Esophagus squamous epithelium (tissue), 5 donors: ENCODE results near the gene RNF207. TPM values are rescaled to one million over a fixed set of nuclear protein-coding genes. Genes with fewer than 3 reads are reported as not detected.

Experiments used
- DNase-seq: peaks from one replicate; lab custom pipeline; 2025; lab: John Stamatoyannopoulos, UW
- H3K27ac ChIP-seq, 4 donors: fragments of 200-600 bp; sonication (generic); one replicate each; pipeline ENCODE4 v1.5.1; 2016 to 2019; ENCODE audit warnings: mild to moderate bottlenecking in 1 of 4
- H3K27me3 ChIP-seq, 4 donors: fragments of 200-600 bp; sonication (generic); 1 replicate in 3 of 4; 2 replicates in 1 of 4; pipeline versions ENCODE4 v1.5.1 to v1.6.0; 2017 to 2021; ENCODE audit warnings: antibody characterized with exemption in 1 of 4
- H3K36me3 ChIP-seq, 3 donors: fragments of 200-600 bp; sonication (generic); one replicate each; pipeline ENCODE4 v1.5.1; 2016 to 2019
- H3K4me1 ChIP-seq, 3 donors: fragments of 200-600 bp; sonication (generic); one replicate each; pipeline ENCODE4 v1.5.1; 2017 to 2019
- H3K4me3 ChIP-seq, 4 donors: fragments of 200-600 bp; sonication (generic); 1 replicate in 3 of 4; 2 replicates in 1 of 4; pipeline ENCODE4 v1.5.1; 2016 to 2019; ENCODE audit warnings: mild to moderate bottlenecking in 2 of 4, moderate library complexity in 1 of 4
- H3K9me3 ChIP-seq, 3 donors: fragments of 200-600 bp; sonication (generic); one replicate each; pipeline ENCODE4 v1.5.1; 2016 to 2019
- POLR2A ChIP-seq, 4 donors: fragments of 450-650 bp; IDR thresholded peaks; one replicate each; pipeline ENCODE4 v1.6.1; 2017; ENCODE audit warnings: antibody characterized with exemption in 4 of 4, mild to moderate bottlenecking in 4 of 4, moderate library complexity in 3 of 4
- WGBS, 2 donors: methylation state at CpG; one replicate each; pipeline ENCODE4 v1.1.5; 2018; 5-methylcytosine and 5-hydroxymethylcytosine counted together
- intact Hi-C: fragments of 100-400 bp; cut with DNase I; formaldehyde crosslinking; loops from one replicate; pipeline ENCODE4 v1.15.0; 2022
- total RNA-seq, 4 donors: library from RNA; depleted of rRNA; stranded (reverse); fragments of >200 nt; gene quantifications; one replicate each; pipeline ENCODE4 v1.1.0, GENCODE V29; 2016
- TF ChIP-seq, protein P1 (sequence below), 6 experiments: fragments of 450-650 bp in 4 of 6; fragments of 200-600 bp in 2 of 6; sonication (generic) in 2 of 6; IDR thresholded peaks; one replicate each; pipeline ENCODE4 v1.5.1; 2016 to 2019; ENCODE audit warnings: antibody characterized with exemption in 6 of 6, mild to moderate bottlenecking in 4 of 6, moderate library complexity in 4 of 6
- donor health status: DM: yes; HTN: yes; CAD: no.

RNF207 gene
- total RNA-seq, 4 donors from 2014 or later: 6.6 to 43.3 (median 23.3) TPM

DNA sequence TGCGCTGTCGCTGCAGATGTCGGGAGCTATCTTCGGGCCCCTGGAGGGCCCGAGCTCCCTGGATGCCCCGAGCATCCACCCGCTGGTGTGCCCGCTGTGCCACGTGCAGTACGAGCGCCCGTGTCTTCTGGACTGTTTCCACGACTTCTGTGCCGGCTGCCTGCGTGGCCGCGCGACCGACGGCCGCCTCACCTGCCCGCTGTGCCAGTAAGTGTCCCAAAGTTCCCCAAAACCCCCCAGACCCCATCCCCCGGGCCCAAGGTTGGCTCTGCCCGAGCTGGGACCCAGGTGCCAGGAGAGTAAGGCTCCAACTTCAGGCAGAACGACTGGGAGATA is 569 bp downstream of the RNF207 start:
- peak overlapping the region; percentile 51 to 69 (median 58) for H3K4me3 ChIP-seq
- no peaks in the 10 kb centered on the region for H3K9me3 ChIP-seq
- H3K27ac ChIP-seq: peak overlapping the region; percentile 82 to 90 (median 88)
- peaks cover 0 to 22% (median 0%) of the 10 kb centered on the region in 4 donors for H3K27me3 ChIP-seq
- WGBS, 2 donors: no CpG with 5 or more reads among the region's 25 CpGs
- no peak for DNase-seq
- TF ChIP-seq, protein P1, sequence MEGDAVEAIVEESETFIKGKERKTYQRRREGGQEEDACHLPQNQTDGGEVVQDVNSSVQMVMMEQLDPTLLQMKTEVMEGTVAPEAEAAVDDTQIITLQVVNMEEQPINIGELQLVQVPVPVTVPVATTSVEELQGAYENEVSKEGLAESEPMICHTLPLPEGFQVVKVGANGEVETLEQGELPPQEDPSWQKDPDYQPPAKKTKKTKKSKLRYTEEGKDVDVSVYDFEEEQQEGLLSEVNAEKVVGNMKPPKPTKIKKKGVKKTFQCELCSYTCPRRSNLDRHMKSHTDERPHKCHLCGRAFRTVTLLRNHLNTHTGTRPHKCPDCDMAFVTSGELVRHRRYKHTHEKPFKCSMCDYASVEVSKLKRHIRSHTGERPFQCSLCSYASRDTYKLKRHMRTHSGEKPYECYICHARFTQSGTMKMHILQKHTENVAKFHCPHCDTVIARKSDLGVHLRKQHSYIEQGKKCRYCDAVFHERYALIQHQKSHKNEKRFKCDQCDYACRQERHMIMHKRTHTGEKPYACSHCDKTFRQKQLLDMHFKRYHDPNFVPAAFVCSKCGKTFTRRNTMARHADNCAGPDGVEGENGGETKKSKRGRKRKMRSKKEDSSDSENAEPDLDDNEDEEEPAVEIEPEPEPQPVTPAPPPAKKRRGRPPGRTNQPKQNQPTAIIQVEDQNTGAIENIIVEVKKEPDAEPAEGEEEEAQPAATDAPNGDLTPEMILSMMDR (IDR thresholded peaks at IDR 0.05): no peak
- TF ChIP-seq POLR2A (IDR thresholded peaks at IDR 0.05): no peak
- H3K4me1 ChIP-seq: peaks cover 22 to 58% (median 38%) of the 10 kb centered on the region in 3 donors
- peaks cover 0 to 30% (median 0%) of the 10 kb centered on the region in 3 donors for H3K36me3 ChIP-seq
- intact Hi-C loops: no loop called here

DNA sequence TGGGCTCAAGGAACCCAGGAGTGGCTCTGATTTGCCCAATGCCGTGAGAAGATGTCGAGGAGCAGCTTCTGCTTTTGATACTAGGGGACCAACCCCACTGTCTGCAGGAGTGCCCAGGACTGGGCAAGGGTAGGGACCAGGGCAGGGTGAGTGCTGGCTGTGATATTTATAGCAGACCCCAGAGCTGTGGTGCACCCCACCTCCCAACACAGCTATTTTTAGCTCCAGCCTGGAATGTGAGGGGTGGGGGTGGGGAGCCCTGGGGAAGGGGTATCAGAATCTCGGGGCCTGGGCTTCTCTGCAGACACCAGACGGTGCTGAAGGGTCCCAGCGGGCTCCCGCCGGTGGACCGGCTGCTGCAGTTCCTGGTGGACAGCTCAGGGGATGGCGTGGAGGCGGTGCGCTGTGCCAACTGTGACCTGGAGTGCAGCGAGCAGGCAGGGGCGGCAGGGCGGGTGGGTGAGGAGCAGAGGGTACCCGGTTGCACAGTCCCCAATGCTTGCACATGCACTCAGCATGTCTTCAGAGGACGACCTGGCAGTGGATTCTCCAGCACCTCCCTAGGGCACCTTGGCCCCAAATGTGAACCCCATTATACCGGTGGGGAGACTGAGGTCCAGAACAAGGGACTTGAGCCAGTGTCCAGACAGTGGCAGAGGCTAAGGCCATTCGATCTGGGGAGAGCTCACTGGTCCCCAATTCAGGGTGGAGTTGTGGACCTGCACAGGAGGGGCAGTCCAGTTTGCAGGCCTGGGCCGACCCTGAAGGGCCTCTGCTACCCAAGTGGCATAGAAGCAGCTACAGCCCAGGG is 1.4 kb downstream of the RNF207 start:
- Histone ChIP-seq H3K36me3 (peaks cover 0 to 38% (median 0%) of the 10 kb centered on the region in 3 donors), H3K4me1 (peaks cover 22 to 58% (median 38%) of the 10 kb centered on the region in 3 donors), H3K4me3 (peak overlapping the region in 3 of 4 donors; percentile 51 to 69 (median 58)), H3K27me3 (peaks cover 0 to 22% (median 0%) of the 10 kb centered on the region in 4 donors), H3K9me3 (no peaks in the 10 kb centered on the region), H3K27ac (peak overlapping the region in 2 of 4 donors; percentile 82 to 90)
- TF ChIP-seq POLR2A (IDR thresholded peaks at IDR 0.05): no peak
- TF ChIP-seq, protein P1 (IDR thresholded peaks at IDR 0.05): no peak
- WGBS, 2 donors: 73 to 100% methylated on average over 1 to 2 of the region's 19 CpGs
- intact Hi-C loops: no loop called here
- DNase-seq: no peak

DNA sequence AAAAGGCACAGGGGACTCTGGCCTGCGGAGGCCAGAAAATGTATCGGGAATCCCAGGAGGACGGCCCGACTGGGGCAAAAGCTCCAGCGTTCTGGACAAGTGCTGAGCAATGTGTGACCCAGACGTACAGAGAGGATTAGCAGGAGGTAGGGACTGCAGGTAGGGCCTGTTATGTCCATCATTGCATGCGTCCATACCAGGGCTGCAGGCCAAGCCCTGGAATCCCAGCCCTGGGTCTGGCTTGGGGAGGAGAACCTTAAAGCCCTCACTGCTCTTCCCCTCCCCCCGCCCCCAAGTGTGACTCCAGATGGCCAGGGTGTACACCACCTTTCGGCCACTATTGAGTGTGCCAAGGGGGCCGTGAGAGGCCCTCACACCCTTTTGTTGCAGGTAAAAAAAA is 2.0 kb downstream of the RNF207 start:
- Histone ChIP-seq H3K27me3 (peaks cover 0 to 22% (median 0%) of the 10 kb centered on the region in 4 donors), H3K27ac (no peak overlapping the region), H3K36me3 (peaks cover 0 to 45% (median 0%) of the 10 kb centered on the region in 3 donors), H3K9me3 (no peaks in the 10 kb centered on the region), H3K4me3 (no peak overlapping the region), H3K4me1 (peaks cover 22 to 58% (median 38%) of the 10 kb centered on the region in 3 donors)
- intact Hi-C loops: no loop called here
- TF ChIP-seq, protein P1 (IDR thresholded peaks at IDR 0.05): no peak
- no peak for TF ChIP-seq POLR2A (IDR thresholded peaks at IDR 0.05)
- 83 to 87% methylated on average over 3 to 9 of the region's 10 CpGs for WGBS, 2 donors
- no peak for DNase-seq

DNA sequence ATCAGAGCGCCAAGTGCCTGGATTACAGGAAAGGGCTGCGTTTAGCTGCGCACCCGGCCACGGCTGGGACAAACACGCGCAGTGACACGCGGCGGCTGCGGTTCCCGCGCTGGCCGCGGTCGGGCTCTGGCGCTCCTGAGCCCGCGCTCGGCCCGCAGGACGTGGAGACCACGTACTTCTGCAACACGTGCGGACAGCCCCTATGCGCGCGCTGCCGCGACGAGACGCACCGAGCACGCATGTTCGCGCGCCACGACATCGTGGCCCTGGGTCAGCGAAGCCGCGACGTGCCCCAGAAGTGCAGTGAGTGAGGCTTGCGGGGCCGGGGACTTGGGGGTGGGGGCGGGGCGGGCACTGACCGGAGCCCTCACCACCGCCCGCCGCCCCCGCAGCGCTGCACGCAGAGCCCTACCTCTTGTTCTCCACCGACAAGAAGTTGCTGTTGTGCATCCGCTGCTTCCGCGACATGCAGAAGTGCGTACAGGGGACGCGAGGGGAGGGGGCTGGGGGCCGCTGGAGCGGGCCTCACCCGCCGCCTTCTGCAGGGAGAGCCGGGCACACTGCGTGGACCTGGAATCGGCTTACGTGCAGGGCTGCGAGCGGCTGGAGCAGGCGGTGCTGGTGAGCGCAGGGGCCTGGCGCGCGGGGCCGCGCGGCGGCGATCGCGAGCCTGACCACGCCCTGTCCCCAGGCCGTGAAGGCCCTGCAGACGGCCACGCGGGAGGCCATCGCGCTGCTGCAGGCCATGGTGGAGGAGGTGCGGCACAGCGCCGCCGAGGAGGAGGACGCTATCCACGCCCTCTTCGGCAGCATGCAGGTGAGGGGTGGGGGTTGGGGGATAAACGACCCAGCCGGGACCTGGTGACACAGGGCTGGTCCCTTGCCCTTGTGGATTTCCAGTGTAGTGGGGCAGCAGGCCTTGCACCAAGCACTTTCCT is 3.1 kb downstream of the RNF207 start:
- Histone ChIP-seq H3K4me1 (peaks cover 22 to 58% (median 38%) of the 10 kb centered on the region in 3 donors), H3K4me3 (peak overlapping the region in 3 of 4 donors; percentile 41 to 63 (median 45)), H3K27me3 (peaks cover 0 to 22% (median 0%) of the 10 kb centered on the region in 4 donors), H3K36me3 (peaks cover 0 to 47% (median 0%) of the 10 kb centered on the region in 3 donors), H3K27ac (no peak overlapping the region), H3K9me3 (no peaks in the 10 kb centered on the region)
- intact Hi-C loops: no loop called here
- no peak for DNase-seq
- TF ChIP-seq, protein P1 (IDR thresholded peaks at IDR 0.05): peak in 4 of 6 experiments; percentile 17 to 45 (median 37)
- TF ChIP-seq POLR2A (IDR thresholded peaks at IDR 0.05): no peak
- 31 to 51% methylated on average over 4 to 7 of the region's 99 CpGs for WGBS, 2 donors
